CD8-positive, alpha-beta memory T cell (primary cell): Measurements from ENCODE around the gene IKZF2. TPM values are rescaled to one million over a fixed set of nuclear protein-coding genes. Genes with fewer than 3 reads are reported as not detected.

Experiments used
- CTCF ChIA-PET: fragments of 350-600 bp; sonication (Branson Sonifier 250); formaldehyde crosslinking; loops from one replicate; lab custom pipeline; 2021; ENCODE audit warnings: antibody characterized with exemption; lab: Charles Lee
- POLR2A ChIA-PET: fragments of 350-600 bp; sonication (Branson Sonifier 250); formaldehyde crosslinking; loops from one replicate; lab custom pipeline; 2021; ENCODE audit warnings: antibody characterized with exemption; lab: Charles Lee
- DNase-seq, 5 donors: peaks; one replicate each; pipeline versions ENCODE4 v3.0.0 to v3.0.0-alpha.2; 2020 to 2022; ENCODE audit warnings: mixed read lengths in 1 of 5
- H3K27ac ChIP-seq: one replicate; pipeline ENCODE4 v1.7.0; 2013; ENCODE audit warnings: low read depth, mild to moderate bottlenecking, low read length, moderate library complexity
- H3K27me3 ChIP-seq: 2 replicates; pipeline ENCODE4 v1.7.0; 2013; ENCODE audit warnings: low read length, mild to moderate bottlenecking; ENCODE audit not compliant: insufficient read depth, poor library complexity, severe bottlenecking
- H3K36me3 ChIP-seq: 2 replicates; pipeline ENCODE4 v1.7.0; 2013; ENCODE audit warnings: mild to moderate bottlenecking, low read length, moderate library complexity; ENCODE audit not compliant: insufficient read depth
- H3K4me1 ChIP-seq: 2 replicates; pipeline ENCODE4 v1.7.0; 2013; ENCODE audit warnings: mild to moderate bottlenecking, low read length, moderate library complexity; ENCODE audit not compliant: insufficient read depth
- H3K4me3 ChIP-seq: 2 replicates; pipeline ENCODE4 v1.7.0; 2013; ENCODE audit warnings: mild to moderate bottlenecking, low read length
- H3K9me3 ChIP-seq: 2 replicates; pipeline ENCODE4 v1.7.0; 2013; ENCODE audit warnings: mild to moderate bottlenecking, low read length
- H3K27ac Mint-ChIP-seq, 8 donors: one replicate each; pipeline ENCODE4 v1.8.0; 2020 to 2021; ENCODE audit warnings: mixed read lengths in 8 of 8, mild to moderate bottlenecking in 6 of 8, inconsistent platforms in 3 of 8, moderate library complexity in 3 of 8
- H3K27me3 Mint-ChIP-seq, 2 donors: one replicate each; pipeline ENCODE4 v1.8.0; 2020 to 2021; ENCODE audit warnings: mixed read lengths in 2 of 2, mild to moderate bottlenecking in 1 of 2, moderate library complexity in 1 of 2
- H3K36me3 Mint-ChIP-seq, 3 donors: one replicate each; pipeline ENCODE4 v1.8.0; 2020 to 2021; ENCODE audit warnings: mixed read lengths in 3 of 3, inconsistent platforms in 1 of 3, mild to moderate bottlenecking in 1 of 3
- H3K4me1 Mint-ChIP-seq, 3 donors: one replicate each; pipeline ENCODE4 v1.8.0; 2020 to 2021; ENCODE audit warnings: mixed read lengths in 3 of 3, inconsistent platforms in 1 of 3, mild to moderate bottlenecking in 1 of 3
- H3K4me3 Mint-ChIP-seq, 7 donors: one replicate each; pipeline ENCODE4 v1.8.0; 2020 to 2021; ENCODE audit warnings: mixed read lengths in 7 of 7, mild to moderate bottlenecking in 6 of 7, moderate library complexity in 4 of 7, inconsistent platforms in 2 of 7
- H3K9me3 Mint-ChIP-seq, 5 donors: one replicate each; pipeline ENCODE4 v1.8.0; 2020 to 2022; ENCODE audit warnings: mixed read lengths in 5 of 5, mild to moderate bottlenecking in 3 of 5, moderate library complexity in 2 of 5, inconsistent platforms in 1 of 5
- polyA plus RNA-seq: library from polyadenylated mRNA; unstranded; fragments of 300-500 nt; fragmentation: Illumina TruSeq; gene quantifications from one replicate; pipeline ENCODE4 v1.2.3, GENCODE V29; 2021
- total RNA-seq, 2 experiments: library from RNA; stranded (reverse); gene quantifications; one replicate each; pipeline ENCODE4 v1.2.3, GENCODE V29; 2021

Gene IKZF2
- total and polyA plus RNA-seq, 3 experiments from 2014 or later = 4.0 to 10.0 (median 8.9) TPM

GRCh38 chr2:213079756-213080155 is 71.7 kb downstream of the IKZF2 start:
- Mint-ChIP-seq H3K4me1 (peaks cover 0 to 28% (median 28%) of the 10 kb centered on the region in 3 donors), H3K27ac (peak overlapping the region in 4 of 8 donors; percentile 2 to 74 (median 30)), H3K36me3 (peaks cover 0 to 18% (median 0%) of the 10 kb centered on the region in 3 donors), H3K9me3 (no peaks in the 10 kb centered on the region), H3K4me3 (no peak overlapping the region), H3K27me3 (no peaks in the 10 kb centered on the region)
- H3K4me3 ChIP-seq = no peak overlapping the region
- no peaks in the 10 kb centered on the region for H3K36me3 ChIP-seq
- H3K27me3 ChIP-seq = no peaks in the 10 kb centered on the region
- H3K9me3 ChIP-seq = no peaks in the 10 kb centered on the region
- DNase-seq = no peak
- no peaks in the 10 kb centered on the region for H3K4me1 ChIP-seq
- POLR2A ChIA-PET = no interaction called here
- CTCF ChIA-PET = no interaction called here
- no peak overlapping the region for H3K27ac ChIP-seq

- Mint-ChIP-seq H3K27ac (peak overlapping the region in 6 of 8 donors; percentile 0 to 82 (median 50)), H3K4me1 (peaks cover 0 to 30% (median 26%) of the 10 kb centered on the region in 3 donors), H3K4me3 (peak overlapping the region in 1 of 7 donors; percentile 30), H3K27me3 (no peaks in the 10 kb centered on the region), H3K9me3 (no peaks in the 10 kb centered on the region), H3K36me3 (peaks cover 0 to 18% (median 0%) of the 10 kb centered on the region in 3 donors)
- ChIA-PET CTCF (no interaction called here), POLR2A (no interaction called here)
- no peaks in the 10 kb centered on the region for H3K9me3 ChIP-seq
- no peaks in the 10 kb centered on the region for H3K36me3 ChIP-seq
- H3K27me3 ChIP-seq = no peaks in the 10 kb centered on the region
- no peaks in the 10 kb centered on the region for H3K4me1 ChIP-seq
- H3K27ac ChIP-seq = no peak overlapping the region
- H3K4me3 ChIP-seq = no peak overlapping the region
- DNase-seq = no peak
These were observed 72.7 kb downstream of the IKZF2 start for GRCh38 chr2:213078686-213079085.

- Histone ChIP-seq H3K4me3 (no peak overlapping the region), H3K9me3 (no peaks in the 10 kb centered on the region), H3K27ac (no peak overlapping the region), H3K4me1 (no peaks in the 10 kb centered on the region), H3K27me3 (no peaks in the 10 kb centered on the region), H3K36me3 (no peaks in the 10 kb centered on the region)
- Mint-ChIP-seq H3K4me3 (peak overlapping the region in 5 of 7 donors; percentile 13 to 54 (median 26)), H3K27me3 (no peaks in the 10 kb centered on the region), H3K27ac (peak overlapping the region in 6 of 8 donors; percentile 57 to 80 (median 76)), H3K9me3 (no peaks in the 10 kb centered on the region), H3K4me1 (peaks cover 22 to 67% (median 59%) of the 10 kb centered on the region in 3 donors), H3K36me3 (peaks cover 0 to 1% (median 0%) of the 10 kb centered on the region in 3 donors)
- ChIA-PET CTCF (no interaction called here), POLR2A (no interaction called here)
- DNase-seq = no peak
These were observed 81.9 kb downstream of the IKZF2 start for GRCh38 chr2:213069531-213069930.

GRCh38 chr2:213068676-213069359 is 82.6 kb downstream of the IKZF2 start:
- H3K4me3 ChIP-seq = no peak overlapping the region
- no peak for DNase-seq
- no peak overlapping the region for H3K27ac ChIP-seq
- POLR2A ChIA-PET = no interaction called here
- no peaks in the 10 kb centered on the region for H3K36me3 ChIP-seq
- H3K4me1 ChIP-seq = no peaks in the 10 kb centered on the region
- Mint-ChIP-seq H3K27ac (peak overlapping the region in 6 of 8 donors; percentile 57 to 87 (median 76)), H3K4me3 (peak overlapping the region in 4 of 7 donors; percentile 13 to 26 (median 16)), H3K27me3 (no peaks in the 10 kb centered on the region), H3K9me3 (no peaks in the 10 kb centered on the region), H3K4me1 (peaks cover 29 to 70% (median 63%) of the 10 kb centered on the region in 3 donors), H3K36me3 (peaks cover 0 to 1% (median 0%) of the 10 kb centered on the region in 3 donors)
- no peaks in the 10 kb centered on the region for H3K9me3 ChIP-seq
- CTCF ChIA-PET = no interaction called here
- no peaks in the 10 kb centered on the region for H3K27me3 ChIP-seq

GRCh38 chr2:213067888-213068287 is 83.5 kb downstream of the IKZF2 start:
- Histone ChIP-seq H3K4me1 (no peaks in the 10 kb centered on the region), H3K27me3 (no peaks in the 10 kb centered on the region), H3K27ac (no peak overlapping the region), H3K9me3 (no peaks in the 10 kb centered on the region), H3K36me3 (no peaks in the 10 kb centered on the region), H3K4me3 (no peak overlapping the region)
- Mint-ChIP-seq H3K4me1 (peaks cover 35 to 73% (median 63%) of the 10 kb centered on the region in 3 donors), H3K9me3 (no peaks in the 10 kb centered on the region), H3K27me3 (no peaks in the 10 kb centered on the region), H3K4me3 (peak overlapping the region in 1 of 7 donors; percentile 4), H3K27ac (peak overlapping the region in 3 of 8 donors; percentile 14 to 50 (median 32)), H3K36me3 (peaks cover 0 to 1% (median 0%) of the 10 kb centered on the region in 3 donors)
- POLR2A ChIA-PET = no interaction called here
- DNase-seq = no peak
- CTCF ChIA-PET = no interaction called here

DNA sequence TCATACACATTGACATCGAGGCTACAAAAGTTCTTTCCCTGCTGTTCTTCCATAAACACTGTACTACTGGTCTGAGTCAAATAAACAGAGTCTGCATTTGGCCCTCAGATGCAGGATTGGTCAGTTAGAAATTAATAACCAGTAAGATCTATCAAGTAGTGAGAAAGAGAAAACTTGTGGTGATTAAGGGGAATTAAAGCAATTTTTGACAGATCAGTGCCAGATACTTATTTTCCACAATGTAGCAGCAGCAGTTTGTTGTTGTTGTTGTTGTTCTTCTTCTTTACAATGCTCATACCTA is 85.0 kb downstream of the IKZF2 start:
- peak overlapping the region; percentile 44 to 87 (median 75) for H3K4me3 Mint-ChIP-seq
- no peaks in the 10 kb centered on the region for H3K4me1 ChIP-seq

DNA sequence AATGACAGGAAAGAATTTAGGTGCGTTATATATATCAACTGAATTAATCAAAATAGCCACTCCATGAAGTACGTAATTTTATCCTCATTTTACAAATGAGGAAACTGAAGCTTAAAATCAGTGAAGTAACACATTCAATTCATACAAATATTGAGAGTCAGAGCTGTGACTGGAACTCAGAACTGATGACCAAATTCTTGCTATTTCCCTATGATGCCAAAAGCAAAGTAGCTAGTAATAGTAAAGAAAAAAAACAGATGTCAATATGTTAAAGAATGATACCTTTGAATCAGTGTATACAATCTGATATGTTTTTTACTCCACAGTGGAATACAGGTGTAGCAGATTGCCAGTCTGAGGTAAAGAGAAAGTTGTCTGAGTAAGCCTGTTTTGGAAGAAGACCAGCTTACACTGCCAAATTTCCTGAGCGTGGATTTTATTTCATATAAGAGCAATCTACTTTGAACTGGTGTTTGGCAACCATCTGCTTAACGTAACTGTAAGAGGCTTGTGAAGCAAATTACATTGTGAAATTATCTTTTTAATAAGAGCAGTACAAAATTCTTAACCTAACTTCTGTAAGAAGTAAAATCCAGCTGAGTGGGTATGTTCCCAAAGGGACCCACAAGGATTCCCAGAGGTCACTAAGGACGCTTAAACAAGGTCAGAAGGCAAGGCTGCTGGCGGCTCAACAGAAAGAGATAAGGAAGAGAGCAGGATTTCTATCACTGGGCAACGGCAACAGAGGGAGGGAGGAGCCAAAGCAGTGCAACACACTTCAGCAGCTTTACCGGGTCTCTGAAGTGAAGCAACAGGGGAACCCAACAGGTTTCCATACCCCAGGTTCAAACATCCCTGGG is 85.6 kb downstream of the IKZF2 start:
- ChIA-PET POLR2A (no interaction called here), CTCF (no interaction called here)
- H3K27me3 ChIP-seq = no peaks in the 10 kb centered on the region
- no peaks in the 10 kb centered on the region for H3K4me1 ChIP-seq
- H3K9me3 ChIP-seq = no peaks in the 10 kb centered on the region
- H3K4me3 Mint-ChIP-seq = peak overlapping the region; percentile 44 to 87 (median 75)
- no peak overlapping the region for H3K27ac ChIP-seq
- peaks cover 0 to 1% (median 0%) of the 10 kb centered on the region in 3 donors for H3K36me3 Mint-ChIP-seq
- H3K36me3 ChIP-seq = no peaks in the 10 kb centered on the region
- H3K27ac Mint-ChIP-seq = peak overlapping the region; percentile 43 to 92 (median 80)
- H3K9me3 Mint-ChIP-seq = no peaks in the 10 kb centered on the region
- peaks cover 35 to 70% (median 56%) of the 10 kb centered on the region in 3 donors for H3K4me1 Mint-ChIP-seq
- DNase-seq = peak in 3 of 5 donors; percentile 3 to 11 (median 11)
- no peaks in the 10 kb centered on the region for H3K27me3 Mint-ChIP-seq
- no peak overlapping the region for H3K4me3 ChIP-seq

More for the DNA sequence above, 85.0 kb downstream of the IKZF2 start:
- Histone ChIP-seq H3K27me3 (no peaks in the 10 kb centered on the region), H3K4me3 (no peak overlapping the region), H3K27ac (no peak overlapping the region), H3K9me3 (no peaks in the 10 kb centered on the region), H3K36me3 (no peaks in the 10 kb centered on the region)
- Mint-ChIP-seq H3K36me3 (peaks cover 0 to 1% (median 0%) of the 10 kb centered on the region in 3 donors), H3K27me3 (no peaks in the 10 kb centered on the region), H3K27ac (peak overlapping the region; percentile 43 to 92 (median 80)), H3K4me1 (peaks cover 35 to 76% (median 58%) of the 10 kb centered on the region in 3 donors), H3K9me3 (no peaks in the 10 kb centered on the region)
- no peak for DNase-seq
- ChIA-PET CTCF (no interaction called here), POLR2A (no interaction called here)

DNA sequence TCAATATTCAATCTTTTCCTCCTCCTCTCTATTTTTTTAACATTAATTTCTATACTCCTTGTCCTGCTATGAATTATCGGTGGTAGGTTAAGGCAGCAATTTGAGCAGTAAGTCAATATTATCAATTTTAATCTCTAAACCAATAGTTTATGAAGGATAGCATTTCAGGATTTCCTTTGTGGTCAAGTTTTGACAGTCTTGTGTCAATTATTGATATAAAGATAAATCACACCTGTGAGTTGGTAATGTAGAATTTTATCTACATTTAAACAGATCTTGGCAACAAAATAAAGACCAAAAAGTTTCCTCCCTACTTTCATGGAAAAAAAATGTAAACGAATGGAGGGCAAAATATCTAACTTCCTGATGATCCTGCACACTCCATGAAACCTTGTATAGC is 87.3 kb downstream of the IKZF2 start:
- peaks cover 0 to 1% (median 0%) of the 10 kb centered on the region in 3 donors for H3K36me3 Mint-ChIP-seq
- Histone ChIP-seq H3K4me3 (no peak overlapping the region), H3K27me3 (no peaks in the 10 kb centered on the region), H3K36me3 (no peaks in the 10 kb centered on the region), H3K9me3 (no peaks in the 10 kb centered on the region), H3K4me1 (no peaks in the 10 kb centered on the region), H3K27ac (no peak overlapping the region)
- ChIA-PET CTCF (no interaction called here), POLR2A (no interaction called here)
- DNase-seq = no peak
- H3K9me3 Mint-ChIP-seq = no peaks in the 10 kb centered on the region
- peak overlapping the region in 5 of 8 donors; percentile 12 to 92 (median 21) for H3K27ac Mint-ChIP-seq
- H3K4me1 Mint-ChIP-seq = peaks cover 31 to 58% (median 44%) of the 10 kb centered on the region in 3 donors
- peak overlapping the region in 6 of 7 donors; percentile 6 to 51 (median 10) for H3K4me3 Mint-ChIP-seq
- H3K27me3 Mint-ChIP-seq = no peaks in the 10 kb centered on the region
